Esophagus muscularis mucosa (tissue), 4 donors: ENCODE measurements around the gene GOLGA5.
A peak's percentile ranks its signal among the peaks of the same experiment; 100 is the strongest.

Experiments
- CTCF ChIP-seq, 3 experiments: fragments of 200-600 bp in 2 of 3; fragments of 450-650 bp in 1 of 3; sonication (generic) in 2 of 3; IDR thresholded peaks; one replicate each; pipeline ENCODE4 v1.5.1; 2017 to 2019; ENCODE audit warnings: antibody characterized with exemption in 3 of 3, mild to moderate bottlenecking in 2 of 3, moderate library complexity in 1 of 3
- EP300 ChIP-seq: sonication (generic); formaldehyde crosslinking; IDR thresholded peaks from one replicate; pipeline ENCODE4 v1.6.1; 2017; ENCODE audit warnings: antibody characterized with exemption
- POLR2A ChIP-seq: fragments of 450-650 bp; IDR thresholded peaks from one replicate; pipeline ENCODE4 v1.6.1; 2017; ENCODE audit warnings: antibody characterized with exemption, moderate library complexity, mild to moderate bottlenecking, low read depth
- POLR2AphosphoS5 ChIP-seq, 2 donors: sonication (generic); formaldehyde crosslinking; IDR thresholded peaks; one replicate each; pipeline ENCODE4 v1.6.1; 2017; ENCODE audit warnings: antibody characterized with exemption in 2 of 2

- TF ChIP-seq CTCF (IDR thresholded peaks at IDR 0.05): no peak
- TF ChIP-seq POLR2AphosphoS5 (IDR thresholded peaks at IDR 0.05): peak; percentile 39 to 47
- TF ChIP-seq POLR2A: no peak
- no peak for TF ChIP-seq EP300
Observed at GRCh38 chr14:92877757-92878431, 83.8 kb downstream of the GOLGA5 start.
